ENCODE results near the gene PPP1CA.

DNA sequence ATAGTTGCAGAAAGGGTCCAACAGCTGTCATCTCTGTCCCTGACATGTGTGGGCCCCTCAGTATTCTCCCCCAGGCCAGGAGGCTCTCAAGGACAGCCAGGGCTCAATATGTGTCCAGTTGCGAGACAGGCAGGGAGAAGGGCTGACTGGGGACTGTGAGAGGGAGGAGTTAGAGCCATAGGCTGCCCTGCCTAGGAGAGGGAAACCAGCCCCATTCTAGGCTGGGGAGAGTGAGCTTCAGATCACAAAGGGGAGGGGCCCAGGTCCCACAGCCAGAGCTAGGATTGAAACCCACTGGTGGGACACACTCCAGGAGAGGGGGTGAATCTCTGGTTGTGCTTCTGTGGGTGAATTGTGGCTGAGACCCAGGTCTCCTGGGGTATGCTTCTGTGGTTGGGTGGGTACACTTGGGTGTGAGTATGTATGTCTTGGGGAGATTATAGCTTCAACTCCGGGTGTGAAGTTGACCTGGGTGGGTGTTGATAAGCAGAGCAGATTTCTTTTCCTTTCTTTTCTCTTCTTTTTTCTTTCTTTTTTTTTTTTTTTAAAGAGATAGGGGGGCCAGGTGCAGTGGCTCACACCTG is 11.7 kb upstream of the PPP1CA start:
- TF ChIP-seq, protein P1, sequence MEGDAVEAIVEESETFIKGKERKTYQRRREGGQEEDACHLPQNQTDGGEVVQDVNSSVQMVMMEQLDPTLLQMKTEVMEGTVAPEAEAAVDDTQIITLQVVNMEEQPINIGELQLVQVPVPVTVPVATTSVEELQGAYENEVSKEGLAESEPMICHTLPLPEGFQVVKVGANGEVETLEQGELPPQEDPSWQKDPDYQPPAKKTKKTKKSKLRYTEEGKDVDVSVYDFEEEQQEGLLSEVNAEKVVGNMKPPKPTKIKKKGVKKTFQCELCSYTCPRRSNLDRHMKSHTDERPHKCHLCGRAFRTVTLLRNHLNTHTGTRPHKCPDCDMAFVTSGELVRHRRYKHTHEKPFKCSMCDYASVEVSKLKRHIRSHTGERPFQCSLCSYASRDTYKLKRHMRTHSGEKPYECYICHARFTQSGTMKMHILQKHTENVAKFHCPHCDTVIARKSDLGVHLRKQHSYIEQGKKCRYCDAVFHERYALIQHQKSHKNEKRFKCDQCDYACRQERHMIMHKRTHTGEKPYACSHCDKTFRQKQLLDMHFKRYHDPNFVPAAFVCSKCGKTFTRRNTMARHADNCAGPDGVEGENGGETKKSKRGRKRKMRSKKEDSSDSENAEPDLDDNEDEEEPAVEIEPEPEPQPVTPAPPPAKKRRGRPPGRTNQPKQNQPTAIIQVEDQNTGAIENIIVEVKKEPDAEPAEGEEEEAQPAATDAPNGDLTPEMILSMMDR (IDR thresholded peaks at IDR 0.05): no peak
- TF ChIP-seq POLR2A (IDR thresholded peaks at IDR 0.05): no peak
